MM.1S (cell line): ENCODE measurements around the gene PVR.

Experiments
- DNase-seq: peaks from one replicate; pipeline ENCODE4 v3.0.0-alpha.2; 2015
- H2AFZ ChIP-seq: fragments of 300-600 bp; sonication (generic); 2 replicates; pipeline ENCODE4 v1.6.0; 2016; ENCODE audit warnings: antibody characterized with exemption, low read length
- H3F3A ChIP-seq: fragments of 300-600 bp; sonication (generic); 2 replicates; pipeline ENCODE4 v1.6.1; 2016; ENCODE audit warnings: mild to moderate bottlenecking, antibody characterized with exemption, low read length, moderate library complexity, mixed read lengths; ENCODE audit not compliant: insufficient read depth
- H3K27ac ChIP-seq: fragments of 300-600 bp; sonication (generic); 2 replicates; pipeline ENCODE4 v1.5.1; 2016; ENCODE audit warnings: mild to moderate bottlenecking, low read length
- H3K27me3 ChIP-seq: fragments of 300-600 bp; sonication (generic); replicated peaks from 2 replicates; pipeline ENCODE4 v1.6.0; 2016; ENCODE audit warnings: low read length; ENCODE audit not compliant: insufficient read depth
- H3K36me3 ChIP-seq: fragments of 300-600 bp; sonication (generic); replicated peaks from 2 replicates; pipeline ENCODE4 v1.6.1; 2016; ENCODE audit warnings: mild to moderate bottlenecking, low read length, mixed read lengths; ENCODE audit not compliant: insufficient read depth
- H3K4me1 ChIP-seq: fragments of 300-600 bp; sonication (generic); 2 replicates; pipeline ENCODE4 v1.6.1; 2016; ENCODE audit warnings: low read length, mixed read lengths
- H3K4me2 ChIP-seq: fragments of 300-600 bp; sonication (generic); 2 replicates; pipeline ENCODE4 v1.6.0; 2016; ENCODE audit warnings: low read depth, low read length
- H3K4me3 ChIP-seq: fragments of 300-600 bp; sonication (generic); 2 replicates; pipeline ENCODE4 v1.5.1; 2016; ENCODE audit warnings: low read length, mixed read lengths
- H3K79me2 ChIP-seq: fragments of 300-600 bp; sonication (generic); 2 replicates; pipeline ENCODE4 v1.6.1; 2016; ENCODE audit warnings: mixed run types, low read length, mixed read lengths
- H3K9ac ChIP-seq: fragments of 300-600 bp; sonication (generic); 2 replicates; pipeline ENCODE4 v1.6.1; 2016; ENCODE audit warnings: low read length, mixed read lengths
- H3K9me2 ChIP-seq: fragments of 300-600 bp; sonication (generic); replicated peaks from 2 replicates; pipeline ENCODE4 v1.6.1; 2016; ENCODE audit warnings: mild to moderate bottlenecking, low read length, mixed read lengths; ENCODE audit not compliant: insufficient read depth
- H3K9me3 ChIP-seq: fragments of 300-600 bp; sonication (generic); replicated peaks from 2 replicates; pipeline ENCODE4 v1.6.1; 2016; ENCODE audit warnings: mild to moderate bottlenecking, low read length, mixed read lengths; ENCODE audit not compliant: insufficient read depth
- H4K20me1 ChIP-seq: fragments of 300-600 bp; sonication (generic); 2 replicates; pipeline ENCODE4 v1.6.1; 2016; ENCODE audit warnings: mild to moderate bottlenecking, low read length, moderate library complexity, mixed read lengths; ENCODE audit not compliant: insufficient read depth
- EZH2 ChIP-seq: fragments of 300-600 bp; sonication (generic); optimal IDR thresholded peaks from 2 replicates; pipeline ENCODE3; 2017; ENCODE audit warnings: low read depth, mild to moderate bottlenecking, antibody characterized with exemption, low read length, mixed read lengths
- EZH2phosphoT487 ChIP-seq: fragments of 300-600 bp; sonication (generic); IDR thresholded peaks from 2 replicates; pipeline ENCODE4 v1.6.1; 2018; ENCODE audit warnings: antibody characterized with exemption, low read length
- TF ChIP-seq, protein P1 (sequence below): fragments of 300-600 bp; sonication (generic); IDR thresholded peaks from 2 replicates; pipeline ENCODE4 v1.5.1; 2016; ENCODE audit warnings: antibody characterized with exemption, low read length, mixed read lengths

PVR gene

DNA sequence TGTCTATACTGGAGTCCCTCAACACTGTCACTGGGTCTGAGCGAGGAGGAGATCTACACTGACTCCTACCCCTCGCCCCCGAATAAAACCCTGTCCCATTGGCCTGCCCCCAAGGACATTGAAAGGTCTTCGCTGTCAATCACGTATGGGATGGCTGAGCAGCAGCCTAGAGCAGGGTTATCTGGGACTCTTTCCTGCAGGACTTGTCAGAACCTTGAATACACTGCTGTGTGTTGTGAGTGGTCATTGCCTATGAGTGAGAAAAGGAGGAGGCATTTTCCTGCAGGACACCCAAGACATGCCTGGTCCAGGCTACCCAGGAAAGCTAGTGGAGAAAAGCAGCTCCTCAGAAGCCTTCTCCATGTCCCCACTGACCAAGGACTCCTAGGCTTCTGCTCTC, 9.6 kb downstream of the PVR start:
- H3F3A ChIP-seq: peaks cover 3% of the 10 kb centered on the region; the same call in 1 of the 2 replicates
- no peaks in the 10 kb centered on the region for H3K36me3 ChIP-seq
- H3K79me2 ChIP-seq: no peaks in the 10 kb centered on the region
- H3K9ac ChIP-seq: no peak overlapping the region
- H2AFZ ChIP-seq: no peak overlapping the region
- H3K9me2 ChIP-seq: no peaks in the 10 kb centered on the region
- peak overlapping the region; percentile 78; the same call in 1 of the 2 replicates for H3K27ac ChIP-seq
- H3K4me1 ChIP-seq: peaks cover 12% of the 10 kb centered on the region
- no peaks in the 10 kb centered on the region for H3K27me3 ChIP-seq
- no peak overlapping the region for H3K4me3 ChIP-seq
- DNase-seq: no peak
- H4K20me1 ChIP-seq: no peaks in the 10 kb centered on the region
- H3K9me3 ChIP-seq: no peaks in the 10 kb centered on the region
- no peak overlapping the region for H3K4me2 ChIP-seq
- TF ChIP-seq, protein P1, sequence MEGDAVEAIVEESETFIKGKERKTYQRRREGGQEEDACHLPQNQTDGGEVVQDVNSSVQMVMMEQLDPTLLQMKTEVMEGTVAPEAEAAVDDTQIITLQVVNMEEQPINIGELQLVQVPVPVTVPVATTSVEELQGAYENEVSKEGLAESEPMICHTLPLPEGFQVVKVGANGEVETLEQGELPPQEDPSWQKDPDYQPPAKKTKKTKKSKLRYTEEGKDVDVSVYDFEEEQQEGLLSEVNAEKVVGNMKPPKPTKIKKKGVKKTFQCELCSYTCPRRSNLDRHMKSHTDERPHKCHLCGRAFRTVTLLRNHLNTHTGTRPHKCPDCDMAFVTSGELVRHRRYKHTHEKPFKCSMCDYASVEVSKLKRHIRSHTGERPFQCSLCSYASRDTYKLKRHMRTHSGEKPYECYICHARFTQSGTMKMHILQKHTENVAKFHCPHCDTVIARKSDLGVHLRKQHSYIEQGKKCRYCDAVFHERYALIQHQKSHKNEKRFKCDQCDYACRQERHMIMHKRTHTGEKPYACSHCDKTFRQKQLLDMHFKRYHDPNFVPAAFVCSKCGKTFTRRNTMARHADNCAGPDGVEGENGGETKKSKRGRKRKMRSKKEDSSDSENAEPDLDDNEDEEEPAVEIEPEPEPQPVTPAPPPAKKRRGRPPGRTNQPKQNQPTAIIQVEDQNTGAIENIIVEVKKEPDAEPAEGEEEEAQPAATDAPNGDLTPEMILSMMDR: no peak
- TF ChIP-seq EZH2: no peak
- TF ChIP-seq EZH2phosphoT487: no peak

DNA sequence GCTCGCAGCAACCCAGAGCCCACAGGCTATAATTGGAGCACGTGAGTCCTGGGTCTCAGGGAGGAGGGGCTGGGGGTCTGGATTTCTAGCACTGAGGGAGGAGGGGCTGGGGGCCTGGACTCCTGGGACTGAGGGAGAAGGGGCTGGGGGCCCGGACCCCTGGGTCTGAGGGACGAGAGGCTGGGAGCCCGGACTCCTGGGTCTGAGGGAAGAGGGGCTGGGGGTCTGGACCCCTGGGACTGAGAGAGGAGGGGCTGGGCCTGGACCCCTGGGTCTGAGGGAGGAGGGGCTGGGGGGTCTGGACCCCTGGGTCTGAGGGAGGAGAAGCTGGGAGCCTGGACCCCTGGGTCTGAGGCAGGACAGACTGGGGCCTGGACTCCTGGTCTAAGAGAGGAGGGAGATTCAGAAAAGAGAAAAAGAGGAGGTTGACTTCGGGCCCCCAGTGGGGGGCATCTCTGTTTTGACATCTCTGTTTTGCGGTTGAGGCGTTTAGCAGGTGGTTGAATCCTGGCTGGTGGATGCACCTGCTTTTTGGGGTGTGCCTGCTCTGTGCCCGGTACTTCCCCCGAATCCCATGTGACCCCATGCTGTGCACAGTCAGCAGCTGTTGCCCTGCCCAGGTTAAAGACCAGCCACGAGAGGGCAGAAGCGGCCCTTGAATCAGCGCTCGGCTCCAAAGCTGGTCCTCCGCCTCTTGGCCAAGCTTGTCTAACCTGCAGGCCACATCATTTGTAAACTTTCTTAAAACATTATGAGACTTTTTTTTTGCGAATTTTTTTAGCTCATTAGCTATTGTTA, 10.5 kb downstream of the PVR start:
- DNase-seq: peak; percentile 97
- peaks cover 12% of the 10 kb centered on the region for H3K4me1 ChIP-seq
- H4K20me1 ChIP-seq: no peaks in the 10 kb centered on the region
- H3K9me2 ChIP-seq: no peaks in the 10 kb centered on the region
- H3K27ac ChIP-seq: peak overlapping the region; percentile 78; the same call in 1 of the 2 replicates
- no peaks in the 10 kb centered on the region for H3K9me3 ChIP-seq
- TF ChIP-seq EZH2: no peak
- TF ChIP-seq, protein P1: peak; percentile 80
- H3K9ac ChIP-seq: peak overlapping the region; percentile 45; the same call in 1 of the 2 replicates
- H3K79me2 ChIP-seq: no peaks in the 10 kb centered on the region
- H2AFZ ChIP-seq: 0 out of 2 replicates have a peak overlapping the region, but pooled peaks have one; percentile 74
- peak overlapping the region; percentile 50; the same call in 1 of the 2 replicates for H3K4me2 ChIP-seq
- H3K36me3 ChIP-seq: no peaks in the 10 kb centered on the region
- H3F3A ChIP-seq: peaks cover 3% of the 10 kb centered on the region; the same call in 1 of the 2 replicates
- H3K4me3 ChIP-seq: no peak overlapping the region
- H3K27me3 ChIP-seq: no peaks in the 10 kb centered on the region

DNA sequence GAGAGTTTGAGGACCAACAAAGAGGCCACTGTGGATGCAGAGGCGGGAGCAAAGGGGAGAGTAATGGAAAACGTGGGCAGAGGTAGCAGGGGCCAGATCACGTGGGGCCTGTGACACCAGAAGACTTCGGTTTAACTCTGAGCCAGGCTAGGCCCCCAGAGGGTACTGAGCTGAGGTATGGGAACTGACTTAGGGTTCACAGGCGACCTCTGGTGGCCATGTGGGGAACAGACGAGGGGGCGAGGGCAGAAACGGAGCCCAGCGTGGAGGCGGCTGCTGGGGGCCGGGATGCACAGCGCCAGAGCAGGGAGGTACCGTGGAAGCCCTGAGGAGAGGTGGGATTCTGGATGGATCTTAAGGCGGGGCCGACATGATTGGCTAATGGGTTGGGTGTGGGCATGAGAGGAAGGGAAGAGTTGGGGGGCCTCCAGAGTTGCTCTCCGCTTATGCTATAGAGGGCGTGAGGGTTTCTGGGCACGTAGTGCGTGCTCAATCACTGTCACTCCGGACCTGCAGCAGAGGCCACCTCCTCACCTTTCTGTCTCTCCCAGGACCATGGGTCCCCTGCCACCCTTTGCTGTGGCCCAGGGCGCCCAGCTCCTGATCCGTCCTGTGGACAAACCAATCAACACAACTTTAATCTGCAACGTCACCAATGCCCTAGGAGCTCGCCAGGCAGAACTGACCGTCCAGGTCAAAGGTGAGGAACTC, 13.7 kb downstream of the PVR start:
- H3K4me1 ChIP-seq: peaks cover 12% of the 10 kb centered on the region
- no peaks in the 10 kb centered on the region for H3K36me3 ChIP-seq
- no peak overlapping the region for H3K4me3 ChIP-seq
- H3K27ac ChIP-seq: no peak overlapping the region
- H2AFZ ChIP-seq: no peak overlapping the region
- H3K79me2 ChIP-seq: no peaks in the 10 kb centered on the region
- no peak overlapping the region for H3K9ac ChIP-seq
- peaks cover 3% of the 10 kb centered on the region; the same call in 1 of the 2 replicates for H3F3A ChIP-seq
- DNase-seq: peak; percentile 56
- H3K9me3 ChIP-seq: no peaks in the 10 kb centered on the region
- TF ChIP-seq EZH2phosphoT487: no peak
- TF ChIP-seq, protein P1: peak; percentile 92
- TF ChIP-seq EZH2: no peak
- no peak overlapping the region for H3K4me2 ChIP-seq
- H4K20me1 ChIP-seq: no peaks in the 10 kb centered on the region
- no peaks in the 10 kb centered on the region for H3K27me3 ChIP-seq
- no peaks in the 10 kb centered on the region for H3K9me2 ChIP-seq
